Endothelial cell of umbilical vein (primary cell): ENCODE measurements around the gene AP2A2.

Source experiments
- CTCF ChIP-seq, 2 donors: IDR thresholded peaks; 1 replicate in 1 of 2; 2 replicates in 1 of 2; pipeline ENCODE4 v1.5.1; 2011; ENCODE audit warnings: low read length in 2 of 2, mild to moderate bottlenecking in 2 of 2, moderate library complexity in 2 of 2, control low read depth in 1 of 2, inconsistent platforms in 1 of 2, low read depth in 1 of 2; ENCODE audit not compliant: insufficient read depth in 1 of 2; ENCODE audit errors: extremely low read depth in 1 of 2
- EZH2 ChIP-seq: IDR thresholded peaks from 2 replicates; pipeline ENCODE4 v1.6.1; 2012; ENCODE audit warnings: borderline replicate concordance, low read depth, mild to moderate bottlenecking, moderate library complexity, low read length, inconsistent platforms; ENCODE audit not compliant: severe bottlenecking
- FOS ChIP-seq: IDR thresholded peaks from 2 replicates; pipeline ENCODE4 v1.6.1; 2011; ENCODE audit warnings: mild to moderate bottlenecking, low read length, moderate library complexity, borderline replicate concordance; ENCODE audit not compliant: insufficient read depth
- GATA2 ChIP-seq: IDR thresholded peaks from 2 replicates; pipeline ENCODE4 v1.7.0; 2011; ENCODE audit warnings: low read depth, mild to moderate bottlenecking, moderate library complexity, mixed read lengths, low read length; ENCODE audit not compliant: insufficient read length, insufficient read depth
- MAX ChIP-seq: IDR thresholded peaks from 2 replicates; pipeline ENCODE4 v1.6.1; 2011; ENCODE audit not compliant: insufficient read depth, insufficient read length
- MYC ChIP-seq: IDR thresholded peaks from one replicate; pipeline ENCODE4 v1.6.1; 2011; ENCODE audit warnings: mild to moderate bottlenecking, low read depth, low read length
- POLR2A ChIP-seq: IDR thresholded peaks from 2 replicates; pipeline ENCODE4 v1.6.1; 2012; ENCODE audit warnings: low read depth, mild to moderate bottlenecking, control low read depth, low read length
- POLR2AphosphoS5 ChIP-seq: IDR thresholded peaks from 2 replicates; pipeline ENCODE4 v1.6.1; 2012; ENCODE audit warnings: low read depth, mild to moderate bottlenecking, control low read depth, low read length, moderate library complexity; ENCODE audit not compliant: insufficient read depth

GRCh38 chr11:971731-972365, 46.2 kb downstream of the AP2A2 start:
- no peak for TF ChIP-seq EZH2
- TF ChIP-seq CTCF (IDR thresholded peaks at IDR 0.05; ENCODE audit: extremely low read depth in 1 of 2, insufficient read depth in 1 of 2, low read depth in 1 of 2, low read length in 2 of 2): no peak
- no peak for TF ChIP-seq FOS
- TF ChIP-seq POLR2A: no peak
- TF ChIP-seq GATA2: no peak
- TF ChIP-seq MAX: no peak
- TF ChIP-seq MYC: no peak
- no peak for TF ChIP-seq POLR2AphosphoS5
